K562 (cell line): ENCODE data around the gene CSF2RB. TPM values are rescaled to one million over a fixed set of nuclear protein-coding genes. Genes with fewer than 3 reads are reported as not detected.

Experiments
- ATAC-seq: fragments of 200-7000 bp; cut with Tn5 transposase; 3 replicates; pipeline ENCODE4 v1.9.1; 2020; ENCODE audit warnings: moderate library complexity
- BruUV-seq: library from RNA; stranded (reverse); fragments of 400-500 nt; replicated peaks from 2 replicates; lab custom pipeline; 2021; lab: Mats Ljungman, UMichigan
- CTCF ChIA-PET: fragments of 300-600 bp; formaldehyde crosslinking; extraction: SDS; loops from one replicate; lab custom pipeline; 2021; ENCODE audit warnings: low intra/inter-chr PET ratio; lab: Yijun Ruan, JAX
- POLR2A ChIA-PET: fragments of 300-600, 350-650 bp; sonication (Branson Sonifier 250); formaldehyde crosslinking; extraction: SDS; loops from one replicate; lab custom pipeline; 2021; ENCODE audit warnings: antibody characterized with exemption, inconsistent platforms; lab: Yijun Ruan, JAX
- DNase-seq, 4 experiments: peaks; one replicate each; pipeline versions ENCODE4 v3.0.0 to v3.0.0-alpha.2; 2011 to 2018; ENCODE audit warnings: low spot score in 3 of 4, mixed read lengths in 3 of 4; ENCODE audit errors: extremely low read depth in 1 of 4
- FAIRE-seq: peaks from 2 replicates; lab custom pipeline; 2011; peaks lifted over from hg19 to GRCh38; lab: Jason Lieb, UNC
- H2AFZ ChIP-seq: 2 replicates; pipeline ENCODE4 v1.6.0; 2011; ENCODE audit warnings: low read depth, low read length, control low read depth, inconsistent platforms
- H3K27ac ChIP-seq: fragments of 200-600 bp; 3 replicates; pipeline ENCODE4 v1.8.0; 2011; ENCODE audit warnings: low read depth, mild to moderate bottlenecking, control low read depth, inconsistent platforms, low read length, moderate library complexity, mixed read lengths; ENCODE audit errors: extremely low read depth
- H3K27me3 ChIP-seq, 2 experiments: fragments of 300-600 bp in 1 of 2; 2 replicates in 1 of 2; 3 replicates in 1 of 2; pipeline versions ENCODE4 v1.6.0 to v1.8.0; 2011; ENCODE audit warnings: inconsistent platforms in 2 of 2, low read length in 2 of 2, mild to moderate bottlenecking in 1 of 2, mixed read lengths in 1 of 2, moderate library complexity in 1 of 2; ENCODE audit not compliant: control insufficient read depth in 2 of 2, insufficient read depth in 2 of 2
- H3K36me3 ChIP-seq: fragments of 300-600 bp; 3 replicates; pipeline ENCODE4 v1.8.0; 2011; ENCODE audit warnings: mild to moderate bottlenecking, low read length, inconsistent platforms; ENCODE audit not compliant: control insufficient read depth, insufficient read depth
- H3K4me1 ChIP-seq, 2 experiments: fragments of 200-600 bp in 1 of 2; replicated peaks in 1 of 2; 2 replicates in 1 of 2; 3 replicates in 1 of 2; pipeline versions ENCODE4 v1.5.1 to v1.8.0; 2011; ENCODE audit warnings: inconsistent platforms in 2 of 2, low read length in 2 of 2, mild to moderate bottlenecking in 1 of 2, mixed read lengths in 1 of 2, moderate library complexity in 1 of 2; ENCODE audit not compliant: control insufficient read depth in 2 of 2, insufficient read depth in 2 of 2
- H3K4me2 ChIP-seq: 2 replicates; pipeline ENCODE4 v1.6.1; 2011; ENCODE audit warnings: low read length, control low read depth, inconsistent platforms, mixed read lengths; ENCODE audit not compliant: insufficient read depth
- H3K4me3 ChIP-seq: fragments of 200-600 bp; sonication (generic), shearing (Covaris generic); 2 replicates; pipeline ENCODE4 v1.5.1; 2016; ENCODE audit warnings: control low read depth, inconsistent platforms
- H3K79me2 ChIP-seq: fragments of 200-600 bp; 3 replicates; pipeline ENCODE4 v1.8.0; 2011; ENCODE audit warnings: low read length, inconsistent platforms; ENCODE audit not compliant: control insufficient read depth, insufficient read depth
- H3K9ac ChIP-seq, 2 experiments: 2 replicates each; pipeline versions ENCODE4 v1.6.0 to v1.6.1; 2011; ENCODE audit warnings: low read depth in 2 of 2, low read length in 2 of 2, control low read depth in 1 of 2, inconsistent platforms in 1 of 2, mild to moderate bottlenecking in 1 of 2, mixed read lengths in 1 of 2; ENCODE audit not compliant: insufficient read depth in 1 of 2
- H3K9me1 ChIP-seq: one replicate; pipeline ENCODE4 v1.6.0; 2011; ENCODE audit warnings: inconsistent platforms, mild to moderate bottlenecking, low read length, moderate library complexity; ENCODE audit not compliant: control insufficient read depth, insufficient read depth
- H3K9me3 ChIP-seq: replicated peaks from 2 replicates; pipeline ENCODE4 v1.5.1; 2011; ENCODE audit warnings: low read depth, low read length, inconsistent platforms; ENCODE audit not compliant: control insufficient read depth, insufficient read depth
- H4K20me1 ChIP-seq: replicated peaks from 2 replicates; pipeline ENCODE4 v1.6.1; 2011; ENCODE audit warnings: low read length, inconsistent platforms, mixed read lengths; ENCODE audit not compliant: control insufficient read depth, insufficient read depth
- RBM25 ChIP-seq: fragments of 200-400 bp; formaldehyde crosslinking; IDR thresholded peaks from 2 replicates; pipeline ENCODE4 v1.6.1; 2018; ENCODE audit warnings: low read length, low read depth, moderate library complexity; ENCODE audit not compliant: severe bottlenecking
- SRSF1 ChIP-seq: fragments of 200-400 bp; formaldehyde crosslinking; IDR thresholded peaks from 2 replicates; pipeline ENCODE4 v1.6.1; 2017; ENCODE audit warnings: mild to moderate bottlenecking, low read depth, low read length, moderate library complexity
- ZFP36 ChIP-seq: fragments of 150-350 bp; IDR thresholded peaks from 2 replicates; pipeline ENCODE4 v1.6.1; 2018; ENCODE audit warnings: low read length, low read depth; ENCODE audit not compliant: partially characterized antibody
- ZNF12 ChIP-seq: sonication (generic); formaldehyde crosslinking; IDR thresholded peaks from 2 replicates; pipeline ENCODE4 v1.4.0; 2020; ENCODE audit warnings: mild to moderate bottlenecking, missing genetic modification reagents
- ZNF263 ChIP-seq: sonication (generic); formaldehyde crosslinking; IDR thresholded peaks from 2 replicates; pipeline ENCODE4 v1.8.0; 2022; ENCODE audit warnings: mild to moderate bottlenecking, missing genetic modification reagents, borderline replicate concordance
- WGBS: fragments of 100-300 bp; shearing (Covaris generic); methylation state at CpG from one replicate; pipeline ENCODE4 v1.1.6; 2016; ENCODE audit warnings: low coverage, mixed read lengths; ENCODE audit not compliant: insufficient coverage; ENCODE audit errors: missing lambda C conversion rate; 5-methylcytosine and 5-hydroxymethylcytosine counted together
- in situ Hi-C: fragments of 300-500 bp; cut with MboI; formaldehyde crosslinking; loops from 4 replicates; pipeline ENCODE4 v1.15.0; 2018; ENCODE audit warnings: inconsistent platforms, mixed read lengths
- intact Hi-C: fragments of 100-400 bp; cut with micrococcal nuclease; formaldehyde crosslinking; loops from 2 replicates; pipeline ENCODE4 v1.14.2; 2022
- polyA plus RNA-seq, 8 experiments: library from polyadenylated mRNA; depleted of rRNA in 4 of 8; stranded (reverse) in 5 of 8; unstranded in 3 of 8; fragments of >200 nt; fragmentation: Nextera tagmentation in 2 of 8; fragmentation: Illumina TruSeq in 1 of 8; extraction: Ambion mirVana in 2 of 8; extraction: Trizol in 1 of 8; gene quantifications; 2 replicates each; pipeline versions ENCODE4 v1.2.1 to v1.2.3, GENCODE V29; 2011 to 2014; ENCODE audit warnings: inconsistent platforms in 1 of 8, missing spikeins in 1 of 8
- total RNA-seq, 7 experiments: library from RNA; depleted of rRNA in 6 of 7; stranded (reverse); fragments of >200 nt in 6 of 7; fragmentation: Illumina TruSeq in 2 of 7; extraction: Trizol in 2 of 7; gene quantifications; 2 replicates each; pipeline versions ENCODE4 v1.2.1 to v1.2.3, GENCODE V29; 2011 to 2021; ENCODE audit warnings: low replicate concordance in 1 of 7
- TF ChIP-seq, protein P1 (sequence below): fragments of 250-450 bp; sonication (Bioruptor Pico); IDR thresholded peaks from 2 replicates; pipeline ENCODE4 v1.5.0; 2022; ENCODE audit warnings: mild to moderate bottlenecking

CSF2RB gene
- total and polyA plus RNA-seq, 9 of the 15 experiments (the other 6 are each of a cell fraction or from before 2014, with no cell fraction given): 0.04 to 1.0 (median 0.36) TPM

DNA sequence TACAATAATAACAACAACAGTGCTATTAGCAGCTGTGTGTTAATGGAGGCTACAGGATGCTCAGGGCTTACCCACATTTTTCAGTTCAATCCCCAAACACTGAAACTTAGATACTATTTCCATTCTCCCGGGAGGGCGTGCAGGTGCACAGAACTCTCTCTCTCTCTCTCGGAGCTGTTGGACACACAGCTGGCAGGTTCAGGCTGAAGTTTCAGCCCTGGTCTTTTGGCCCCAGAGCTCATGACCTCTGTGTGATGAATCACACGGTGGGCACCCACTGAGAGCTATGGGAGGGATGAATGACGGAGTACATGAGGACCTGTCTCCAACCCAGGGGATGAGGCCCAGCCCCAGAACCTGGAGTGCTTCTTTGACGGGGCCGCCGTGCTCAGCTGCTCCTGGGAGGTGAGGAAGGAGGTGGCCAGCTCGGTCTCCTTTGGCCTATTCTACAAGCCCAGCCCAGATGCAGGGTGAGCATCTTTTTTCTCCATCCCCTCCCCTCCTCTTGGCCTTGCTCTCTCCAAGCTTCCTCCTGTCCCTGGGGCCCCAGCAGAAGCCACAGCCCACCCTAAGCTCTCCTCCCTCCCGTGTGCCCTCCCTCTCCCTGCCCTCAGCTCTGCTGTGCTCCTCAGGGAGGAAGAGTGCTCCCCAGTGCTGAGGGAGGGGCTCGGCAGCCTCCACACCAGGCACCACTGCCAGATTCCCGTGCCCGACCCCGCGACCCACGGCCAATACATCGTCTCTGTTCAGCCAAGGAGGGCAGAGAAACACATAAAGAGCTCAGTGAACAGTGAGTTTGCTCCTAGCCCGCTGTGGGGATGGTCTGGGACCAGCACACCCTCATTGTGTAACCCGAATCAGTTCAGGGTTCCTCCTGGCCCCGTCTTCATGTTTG, 16.9 kb downstream of the CSF2RB start (continued):
- TF ChIP-seq, protein P1, sequence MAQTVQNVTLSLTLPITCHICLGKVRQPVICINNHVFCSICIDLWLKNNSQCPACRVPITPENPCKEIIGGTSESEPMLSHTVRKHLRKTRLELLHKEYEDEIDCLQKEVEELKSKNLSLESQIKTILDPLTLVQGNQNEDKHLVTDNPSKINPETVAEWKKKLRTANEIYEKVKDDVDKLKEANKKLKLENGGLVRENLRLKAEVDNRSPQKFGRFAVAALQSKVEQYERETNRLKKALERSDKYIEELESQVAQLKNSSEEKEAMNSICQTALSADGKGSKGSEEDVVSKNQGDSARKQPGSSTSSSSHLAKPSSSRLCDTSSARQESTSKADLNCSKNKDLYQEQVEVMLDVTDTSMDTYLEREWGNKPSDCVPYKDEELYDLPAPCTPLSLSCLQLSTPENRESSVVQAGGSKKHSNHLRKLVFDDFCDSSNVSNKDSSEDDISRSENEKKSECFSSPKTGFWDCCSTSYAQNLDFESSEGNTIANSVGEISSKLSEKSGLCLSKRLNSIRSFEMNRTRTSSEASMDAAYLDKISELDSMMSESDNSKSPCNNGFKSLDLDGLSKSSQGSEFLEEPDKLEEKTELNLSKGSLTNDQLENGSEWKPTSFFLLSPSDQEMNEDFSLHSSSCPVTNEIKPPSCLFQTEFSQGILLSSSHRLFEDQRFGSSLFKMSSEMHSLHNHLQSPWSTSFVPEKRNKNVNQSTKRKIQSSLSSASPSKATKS (CRISPR knock-in tag): no peak
- TF ChIP-seq ZNF263 (peak; percentile 47; the same call in 1 of the 2 replicates), SRSF1 (no peak)

DNA sequence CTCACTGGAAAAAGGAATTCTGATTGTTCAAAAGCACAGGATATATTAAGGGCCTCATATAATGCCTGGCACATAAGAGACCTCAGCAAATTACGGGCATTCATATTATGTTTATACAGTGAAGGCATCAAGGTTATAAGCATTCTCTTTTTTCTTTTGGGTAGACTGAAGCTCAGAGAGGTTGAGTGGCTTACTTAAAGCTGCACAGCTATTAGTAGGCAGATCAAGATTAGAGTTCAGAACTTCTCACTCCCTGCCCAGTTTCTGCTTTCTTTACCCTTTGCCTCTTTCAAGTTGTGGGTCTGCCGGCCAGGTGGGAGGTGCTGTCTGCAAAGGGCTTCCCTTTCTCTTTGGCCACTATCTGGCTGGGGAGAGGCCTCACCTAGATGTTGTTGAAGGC, 18.0 kb downstream of the CSF2RB start:
- intact Hi-C loops: no loop called here
- no TSS peak for BruUV-seq
- no peaks in the 10 kb centered on the region for H4K20me1 ChIP-seq
- H3K9me3 ChIP-seq: no peaks in the 10 kb centered on the region
- H3K27me3 ChIP-seq: peaks cover 0 to 47% of the 10 kb centered on the region in 2 experiments; a peak in 3 of 5 replicates
- no peaks in the 10 kb centered on the region for H3K9me1 ChIP-seq
- no peak overlapping the region for H3K4me2 ChIP-seq
- no peak for FAIRE-seq
- H3K9ac ChIP-seq: no peak overlapping the region
- POLR2A ChIA-PET: interaction anchor here (0.6 kb wide), 1 partner anchor 26 kb away, joined by 3 read pairs; no protein-coding TSS in a partner anchor
- TF ChIP-seq ZNF12 (no peak), ZFP36 (peak; percentile 57), RBM25 (peak; percentile 71)
- TF ChIP-seq, all 486 proteins: peak for 2
- 4% methylated on average over 2 of the region's 2 CpGs for WGBS
- H3K4me3 ChIP-seq: no peak overlapping the region
- H3K36me3 ChIP-seq: no peaks in the 10 kb centered on the region
- DNase-seq (no peak), ATAC-seq (no peak)
- peaks cover 0 to 3% of the 10 kb centered on the region in 2 experiments; a peak in 2 of 5 replicates for H3K4me1 ChIP-seq
- no peak overlapping the region for H3K27ac ChIP-seq
- CTCF ChIA-PET: no interaction called here
- no peak overlapping the region for H2AFZ ChIP-seq
- in situ Hi-C loops: no loop called here
- H3K79me2 ChIP-seq: no peaks in the 10 kb centered on the region
